SKM-1 (cell line): ENCODE measurements around the gene PDK4.

ENCODE experiments used
- DNase-seq: peaks from one replicate; lab custom pipeline; 2025; ENCODE audit not compliant: unreplicated experiment; lab: John Stamatoyannopoulos, UW

Gene PDK4

DNA sequence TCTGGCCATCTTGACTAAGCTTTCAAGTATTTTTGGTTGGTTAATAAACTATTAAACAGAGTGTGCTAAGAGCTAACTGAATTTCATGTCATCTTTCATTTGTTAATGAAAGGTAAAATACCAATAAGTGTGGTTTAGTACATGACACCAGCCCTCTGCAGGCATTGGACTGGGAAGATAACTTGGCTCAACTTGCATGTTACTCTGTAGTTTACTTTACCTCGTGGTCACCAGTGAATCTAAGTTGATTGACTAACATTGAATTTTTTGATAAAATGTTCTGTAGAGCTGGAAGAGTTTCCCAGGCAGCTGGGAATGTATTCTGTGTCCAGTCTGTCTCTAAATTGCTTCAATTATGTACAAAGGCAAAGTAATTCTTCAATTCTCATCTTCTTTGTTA lies 60.7 kb downstream of the PDK4 start:
- no peak for DNase-seq

DNA sequence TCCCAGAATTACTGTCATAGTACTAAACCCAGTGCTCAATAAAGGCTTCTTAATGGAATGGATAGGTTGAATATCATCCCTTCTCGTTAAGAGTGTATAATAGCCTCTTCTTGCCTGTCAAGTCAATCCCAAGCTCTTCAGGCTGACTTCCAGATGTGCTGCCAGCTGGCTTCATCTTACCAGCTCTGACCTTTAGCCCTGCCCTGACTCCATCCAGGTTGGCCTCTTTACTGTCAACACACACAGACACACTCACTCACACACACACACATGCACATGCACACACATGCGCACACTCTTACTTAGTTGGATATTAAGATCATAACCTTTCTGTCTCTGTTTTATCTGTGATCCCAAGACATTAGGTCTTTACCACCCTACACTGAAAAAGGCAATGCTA lies 61.5 kb downstream of the PDK4 start:
- DNase-seq = no peak
